Colon (tissue), 2 donors: ENCODE measurements around the gene SIK2.

ENCODE experiments used
- FAIRE-seq: peaks from 2 replicates; lab custom pipeline; 2012; peaks lifted over from hg19 to GRCh38; lab: Jason Lieb, UNC
- donor health status: control.
- donor health status: control.

SIK2 gene

GRCh38 chr11:111582163-111582562, 20.1 kb upstream of the SIK2 start:
- no peak for FAIRE-seq

- FAIRE-seq, result no peak
These were observed 19.4 kb upstream of the SIK2 start for GRCh38 chr11:111582881-111583280.

- FAIRE-seq, result no peak
These were observed 16.9 kb upstream of the SIK2 start for GRCh38 chr11:111585371-111585770.

GRCh38 chr11:111586388-111586831, 15.8 kb upstream of the SIK2 start:
- no peak for FAIRE-seq

GRCh38 chr11:111589114-111589513, 13.1 kb upstream of the SIK2 start:
- no peak for FAIRE-seq

- no peak for FAIRE-seq
These were observed 12.3 kb upstream of the SIK2 start for GRCh38 chr11:111589886-111590499.

GRCh38 chr11:111591187-111591960, 10.9 kb upstream of the SIK2 start:
- no peak for FAIRE-seq

- no peak for FAIRE-seq
These were observed 9.8 kb upstream of the SIK2 start for GRCh38 chr11:111592491-111592890.

GRCh38 chr11:111596319-111596718, 5.9 kb upstream of the SIK2 start:
- FAIRE-seq, result peak; percentile 21

- FAIRE-seq, result no peak
These were observed 4.1 kb upstream of the SIK2 start for GRCh38 chr11:111598148-111598547.

- FAIRE-seq, result no peak
These were observed 3.7 kb upstream of the SIK2 start for GRCh38 chr11:111598559-111598958.

- no peak for FAIRE-seq
These were observed 642 bp upstream of the SIK2 start for GRCh38 chr11:111601636-111601978.

- no peak for FAIRE-seq
These were observed 789 bp downstream of the SIK2 start for GRCh38 chr11:111602865-111603610.

- FAIRE-seq, result no peak
These were observed 1.4 kb downstream of the SIK2 start for GRCh38 chr11:111603611-111604130.

GRCh38 chr11:111604392-111605009, 2.3 kb downstream of the SIK2 start:
- peak; percentile 85 for FAIRE-seq

- no peak for FAIRE-seq
These were observed 3.4 kb downstream of the SIK2 start for GRCh38 chr11:111605681-111606080.

GRCh38 chr11:111606986-111607385, 4.7 kb downstream of the SIK2 start:
- FAIRE-seq, result no peak

GRCh38 chr11:111607751-111608150, 5.5 kb downstream of the SIK2 start:
- FAIRE-seq, result peak; percentile 47

GRCh38 chr11:111612224-111612623, 10.0 kb downstream of the SIK2 start:
- no peak for FAIRE-seq

- FAIRE-seq, result no peak
These were observed 15.0 kb downstream of the SIK2 start for GRCh38 chr11:111617286-111617685.

- no peak for FAIRE-seq
These were observed 18.3 kb downstream of the SIK2 start for GRCh38 chr11:111620518-111620917.

GRCh38 chr11:111623527-111624030, 21.3 kb downstream of the SIK2 start:
- no peak for FAIRE-seq
